WTC11 (cell line): ENCODE measurements around the gene CMTM7.

Source experiments
- CTCF ChIP-seq: fragments of 200-600 bp; IDR thresholded peaks from 2 replicates; pipeline ENCODE4 v1.8.0; 2022; ENCODE audit warnings: antibody characterized with exemption
- ELF4 ChIP-seq: sonication (generic); formaldehyde crosslinking; IDR thresholded peaks from 2 replicates; pipeline ENCODE4 v1.8.1; 2022; ENCODE audit warnings: low read depth, mild to moderate bottlenecking, moderate library complexity, missing genetic modification reagents
- MAX ChIP-seq: sonication (generic); formaldehyde crosslinking; IDR thresholded peaks from 2 replicates; pipeline ENCODE4 v1.8.0; 2022; ENCODE audit warnings: mild to moderate bottlenecking, missing genetic modification reagents
- MLX ChIP-seq: sonication (generic); formaldehyde crosslinking; IDR thresholded peaks from 2 replicates; pipeline ENCODE4 v1.8.1; 2023; ENCODE audit warnings: mild to moderate bottlenecking, missing genetic modification reagents, moderate library complexity
- PREB ChIP-seq: sonication (generic); formaldehyde crosslinking; IDR thresholded peaks from 2 replicates; pipeline ENCODE4 v1.8.1; 2022; ENCODE audit warnings: mild to moderate bottlenecking, missing genetic modification reagents, moderate library complexity, borderline replicate concordance
- RORB ChIP-seq: fragments of 250-450 bp; sonication (Bioruptor Pico); IDR thresholded peaks from 2 replicates; pipeline ENCODE4 v1.9.0; 2021; ENCODE audit warnings: mild to moderate bottlenecking
- SMAD4 ChIP-seq: sonication (generic); formaldehyde crosslinking; IDR thresholded peaks from 2 replicates; pipeline ENCODE4 v1.8.0; 2022; ENCODE audit warnings: mild to moderate bottlenecking, missing genetic modification reagents

- TF ChIP-seq MLX = no peak
- no peak for TF ChIP-seq CTCF
- no peak for TF ChIP-seq ELF4 (CRISPR knock-in tag)
- TF ChIP-seq SMAD4 (CRISPR knock-in tag) = no peak
- no peak for TF ChIP-seq PREB
- no peak for TF ChIP-seq RORB
- TF ChIP-seq MAX = no peak
Observed at GRCh38 chr3:32347343-32348125, 44.1 kb upstream of the CMTM7 start.
